Adrenal gland (tissue), 12 donors: Measurements from ENCODE around the gene CRELD2. TPM values are rescaled to one million over a fixed set of nuclear protein-coding genes. Genes with fewer than 3 reads are reported as not detected.

Source experiments
- DNase-seq, 7 donors: peaks; one replicate each; pipeline ENCODE4 v3.0.0-alpha.2; 2019 to 2020
- H3K27ac ChIP-seq, 5 donors: fragments of 200-600 bp; sonication (generic) in 4 of 5; 1 replicate in 3 of 5; 2 replicates in 2 of 5; pipeline versions ENCODE4 v1.5.1 to v1.8.0; 2016 to 2020; ENCODE audit warnings: mild to moderate bottlenecking in 1 of 5
- H3K27me3 ChIP-seq: fragments of 200-600 bp; 2 replicates; pipeline ENCODE4 v1.8.0; 2021
- H3K36me3 ChIP-seq, 2 donors: fragments of 200-600 bp; replicated peaks in 1 of 2; 1 replicate in 1 of 2; 2 replicates in 1 of 2; pipeline versions ENCODE4 v1.5.1 to v1.8.0; 2018 to 2022
- H3K4me1 ChIP-seq, 2 donors: fragments of 200-600 bp; replicated peaks in 1 of 2; 1 replicate in 1 of 2; 2 replicates in 1 of 2; pipeline versions ENCODE4 v1.5.1 to v1.8.0; 2018 to 2021
- H3K4me3 ChIP-seq, 4 donors: fragments of 200-600 bp; sonication (generic) in 3 of 4; one replicate each; pipeline ENCODE4 v1.5.1; 2016 to 2018
- H3K9me3 ChIP-seq, 3 donors: fragments of 200-600 bp; sonication (generic) in 1 of 3; replicated peaks in 1 of 3; 1 replicate in 2 of 3; 2 replicates in 1 of 3; pipeline versions ENCODE4 v1.5.1 to v1.8.0; 2016 to 2021
- POLR2A ChIP-seq, 2 donors: fragments of 450-650 bp; IDR thresholded peaks; one replicate each; pipeline ENCODE4 v1.6.1; 2017; ENCODE audit warnings: antibody characterized with exemption in 2 of 2, mild to moderate bottlenecking in 2 of 2, moderate library complexity in 1 of 2
- WGBS, 4 donors: extraction: QIAGEN DNeasy Blood & Tissue Kit in 2 of 4; methylation state at CpG; one replicate each; pipeline versions ENCODE4 v1.1.5 to v1.1.7; 2013 to 2017; 5-methylcytosine and 5-hydroxymethylcytosine counted together
- intact Hi-C, 2 donors: fragments of 100-400 bp; cut with DNase I; formaldehyde crosslinking; loops; one replicate each; pipeline versions ENCODE4 v1.14.1 to v1.15.0; 2022 to 2023
- polyA plus RNA-seq, 3 donors: library from polyadenylated mRNA; stranded (reverse); fragments of 200-250 nt in 2 of 3; fragments of 350-450 nt in 1 of 3; fragmentation: Illumina TruSeq in 1 of 3; extraction: RNeasy Lipid Tissue Mini Kit (QIAGEN cat#74804) in 1 of 3; gene quantifications; one replicate each; pipeline ENCODE4 v1.2.3, GENCODE V29; 2013 to 2014
- total RNA-seq, 9 donors: library from RNA; depleted of rRNA in 4 of 9; stranded (reverse); fragments of >200 nt in 4 of 9; fragments of 120-200 nt in 1 of 9; fragmentation: NEBNext Ultra II Directional in 1 of 9; extraction: Animal tissue kit (Norgen Biotek cat#: 25700) in 1 of 9; gene quantifications; one replicate each; pipeline versions ENCODE4 v1.1.0 to v1.2.4, GENCODE V29; 2013 to 2023
- TF ChIP-seq, protein P1 (sequence below), 6 experiments: fragments of 450-650 bp in 4 of 6; fragments of 200-600 bp in 2 of 6; sonication (generic) in 1 of 6; IDR thresholded peaks; 1 replicate in 5 of 6; 2 replicates in 1 of 6; pipeline versions ENCODE4 v1.5.1 to v1.8.0; 2016 to 2021; ENCODE audit warnings: antibody characterized with exemption in 6 of 6, mild to moderate bottlenecking in 2 of 6, moderate library complexity in 1 of 6
- donor health status: healthy with polysubstance abuse.
- donor health status: Bipolar disorder and iron deficiency.
- donor health status: DM: yes; HTN: yes; CAD: no.
- donor health status: DM: no; HTN: no; CAD: no.
- donor health status: DM: no; HTN: no; CAD: no.
- donor health status: DM: yes; HTN: yes; CAD: no.

CRELD2 gene
- total and polyA plus RNA-seq, 12 donors = 14.5 to 63.4 (median 36.2) TPM

DNA sequence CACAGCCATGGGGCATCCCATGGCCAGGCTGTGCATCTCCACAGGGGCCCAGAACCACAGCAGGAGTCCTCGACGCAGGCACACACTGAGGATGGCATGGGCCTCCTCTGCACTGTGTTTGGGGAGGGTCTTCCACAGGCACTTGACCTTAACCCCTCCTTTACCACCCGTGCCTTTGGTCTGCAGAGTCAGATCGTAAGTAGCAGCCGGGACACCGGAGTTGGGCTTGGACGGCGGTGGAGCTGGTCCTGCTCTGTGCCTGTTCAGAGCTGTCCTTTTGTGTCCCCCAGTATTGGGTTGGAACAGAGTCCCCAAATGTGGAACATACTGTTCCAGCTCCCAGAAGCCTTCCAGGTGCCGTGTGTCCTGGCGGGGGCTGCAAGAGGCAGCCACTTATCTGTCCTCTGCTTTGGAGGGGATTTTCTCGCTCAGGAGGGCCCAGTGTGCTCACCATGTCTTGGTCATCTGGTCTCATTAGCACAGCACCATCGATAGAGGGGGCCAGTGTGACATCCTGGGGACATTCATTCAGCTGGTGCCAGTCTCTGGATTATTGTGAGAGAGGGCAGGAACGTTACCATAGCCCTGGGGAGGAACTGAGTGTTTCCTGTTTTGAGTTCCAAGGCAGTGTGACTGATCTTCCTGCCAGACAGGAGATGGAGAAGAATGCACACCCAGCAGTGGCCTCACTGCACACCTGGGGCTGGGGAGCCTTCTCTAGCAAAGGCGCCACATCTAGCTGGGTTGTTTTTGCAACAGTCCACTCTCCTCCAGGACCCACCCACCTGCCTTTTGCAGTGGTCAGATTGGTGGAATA is 12.4 kb downstream of the CRELD2 start:
- peaks cover 0 to 5% of the 10 kb centered on the region in 2 donors for H3K36me3 ChIP-seq
- H3K4me1 ChIP-seq = peaks cover 18 to 32% of the 10 kb centered on the region in 2 donors
- peaks cover 6% of the 10 kb centered on the region for H3K27me3 ChIP-seq
- H3K4me3 ChIP-seq = no peak overlapping the region
- 36 to 63% (median 54%) methylated on average over 5 to 14 of the region's 14 CpGs for WGBS, 4 donors
- peak overlapping the region in 1 of 5 donors; percentile 43 for H3K27ac ChIP-seq
- peak; percentile 68 to 91 (median 82) for DNase-seq
- H3K9me3 ChIP-seq = no peaks in the 10 kb centered on the region
- intact Hi-C loops = loop anchor here (5.0 to 10.0 kb wide), 2 partner anchors 54 to 61 kb away; no protein-coding TSS in a partner anchor
- TF ChIP-seq, protein P1, sequence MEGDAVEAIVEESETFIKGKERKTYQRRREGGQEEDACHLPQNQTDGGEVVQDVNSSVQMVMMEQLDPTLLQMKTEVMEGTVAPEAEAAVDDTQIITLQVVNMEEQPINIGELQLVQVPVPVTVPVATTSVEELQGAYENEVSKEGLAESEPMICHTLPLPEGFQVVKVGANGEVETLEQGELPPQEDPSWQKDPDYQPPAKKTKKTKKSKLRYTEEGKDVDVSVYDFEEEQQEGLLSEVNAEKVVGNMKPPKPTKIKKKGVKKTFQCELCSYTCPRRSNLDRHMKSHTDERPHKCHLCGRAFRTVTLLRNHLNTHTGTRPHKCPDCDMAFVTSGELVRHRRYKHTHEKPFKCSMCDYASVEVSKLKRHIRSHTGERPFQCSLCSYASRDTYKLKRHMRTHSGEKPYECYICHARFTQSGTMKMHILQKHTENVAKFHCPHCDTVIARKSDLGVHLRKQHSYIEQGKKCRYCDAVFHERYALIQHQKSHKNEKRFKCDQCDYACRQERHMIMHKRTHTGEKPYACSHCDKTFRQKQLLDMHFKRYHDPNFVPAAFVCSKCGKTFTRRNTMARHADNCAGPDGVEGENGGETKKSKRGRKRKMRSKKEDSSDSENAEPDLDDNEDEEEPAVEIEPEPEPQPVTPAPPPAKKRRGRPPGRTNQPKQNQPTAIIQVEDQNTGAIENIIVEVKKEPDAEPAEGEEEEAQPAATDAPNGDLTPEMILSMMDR (IDR thresholded peaks at IDR 0.05) = peak; percentile 19 to 73 (median 60)
- no peak for TF ChIP-seq POLR2A (IDR thresholded peaks at IDR 0.05)

DNA sequence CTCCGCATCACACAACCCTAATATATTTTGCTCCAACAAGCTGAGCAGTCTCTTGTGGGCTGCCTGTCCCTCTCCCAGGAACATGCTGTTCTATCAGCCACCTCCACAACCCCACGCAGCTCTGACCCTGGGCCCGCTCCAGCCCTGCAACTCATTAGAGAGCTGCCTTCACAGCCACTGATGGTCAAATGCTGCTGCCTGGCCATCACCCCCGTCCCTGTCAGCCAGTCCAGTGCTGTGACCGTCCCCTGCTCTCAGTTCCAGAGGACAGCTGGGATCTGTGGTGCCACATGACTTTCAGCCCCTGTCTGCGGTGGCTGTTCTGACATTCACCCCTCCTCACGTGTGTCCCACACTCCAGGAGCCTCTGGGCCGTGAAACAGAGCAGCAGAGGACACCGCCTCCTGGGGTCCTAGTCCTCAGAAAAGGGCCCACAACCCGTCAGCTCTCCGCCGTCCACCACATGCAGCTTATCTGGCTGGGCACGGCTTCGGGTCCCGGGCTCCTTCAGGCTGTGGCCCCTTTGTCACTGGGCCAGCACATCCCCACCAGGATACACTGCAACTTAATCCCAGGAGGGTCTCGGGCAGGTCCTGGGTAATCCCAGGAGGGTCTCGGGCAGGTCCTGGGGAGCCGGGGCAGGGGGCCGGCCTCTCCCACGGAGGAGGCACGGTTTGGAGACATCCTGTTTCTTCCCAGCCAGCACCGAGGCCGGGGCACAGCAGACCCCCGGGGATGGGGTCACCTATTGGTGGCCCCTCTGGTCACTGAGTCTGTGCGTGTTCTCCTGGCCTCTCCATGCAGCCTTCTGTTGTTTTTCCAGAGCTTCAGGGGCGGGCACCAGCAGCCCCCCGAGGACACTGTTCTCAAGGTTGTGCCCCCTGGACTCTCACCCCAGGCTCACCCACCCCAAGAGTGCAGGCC is 15.1 kb downstream of the CRELD2 start:
- Histone ChIP-seq H3K36me3 (no peaks in the 10 kb centered on the region), H3K4me1 (peaks cover 22 to 48% of the 10 kb centered on the region in 2 donors), H3K27ac (peak overlapping the region; percentile 30 to 98 (median 85)), H3K27me3 (peaks cover 6% of the 10 kb centered on the region), H3K4me3 (no peak overlapping the region), H3K9me3 (no peaks in the 10 kb centered on the region)
- 38 to 72% (median 66%) methylated on average over 8 to 27 of the region's 27 CpGs for WGBS, 4 donors
- intact Hi-C loops = loop anchor here (5.0 to 10.0 kb wide), 2 partner anchors 51 to 59 kb away; no protein-coding TSS in a partner anchor
- peak in 6 of 7 donors; percentile 66 to 86 (median 76) for DNase-seq
- TF ChIP-seq, protein P1 (IDR thresholded peaks at IDR 0.05) = no peak
- peak; percentile 27 to 53 for TF ChIP-seq POLR2A (IDR thresholded peaks at IDR 0.05)

DNA sequence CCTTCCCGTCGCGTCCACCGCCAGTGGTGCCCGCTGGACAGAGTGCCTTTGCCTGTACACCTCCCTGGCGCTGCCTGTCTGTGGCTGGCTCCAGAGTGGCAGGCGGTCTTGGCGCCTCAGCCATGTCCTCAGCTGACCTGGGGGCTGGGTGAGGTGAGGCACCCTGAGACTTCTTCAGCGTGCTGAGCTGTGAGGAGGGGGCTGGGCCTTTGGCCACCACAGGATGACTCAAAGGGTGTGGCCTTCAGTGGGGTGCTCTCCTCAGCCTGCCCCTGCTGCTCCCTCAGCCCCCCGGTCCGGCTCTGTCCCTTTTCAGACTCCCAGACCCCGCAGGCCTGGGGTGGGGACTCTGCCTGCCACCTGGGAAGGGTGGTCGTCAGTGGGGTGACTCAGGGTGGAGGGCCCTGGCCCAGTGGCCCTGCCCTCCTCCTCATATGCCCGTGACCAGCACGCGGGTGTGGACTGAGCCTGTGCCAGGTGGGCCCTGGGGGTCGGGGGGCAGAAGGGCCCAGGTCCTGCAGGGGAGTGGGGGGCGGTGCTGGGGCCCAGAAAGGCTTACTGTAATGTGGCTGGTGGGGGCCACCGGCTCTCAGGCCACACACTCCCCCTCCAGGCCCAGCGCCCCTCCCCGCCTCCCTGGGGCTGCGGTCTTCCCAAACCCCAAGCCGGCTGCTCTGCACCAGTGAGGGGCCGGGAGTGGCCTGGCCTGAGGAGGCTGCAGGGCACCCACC is 15.9 kb downstream of the CRELD2 start:
- no peaks in the 10 kb centered on the region for H3K36me3 ChIP-seq
- intact Hi-C loops = loop anchor here (5.0 to 10.0 kb wide), 2 partner anchors 50 to 58 kb away; no protein-coding TSS in a partner anchor
- H3K4me1 ChIP-seq = peaks cover 22 to 48% of the 10 kb centered on the region in 2 donors
- WGBS, 4 donors = 52 to 68% (median 62%) methylated on average over 3 to 24 of the region's 24 CpGs
- TF ChIP-seq, protein P1 (IDR thresholded peaks at IDR 0.05) = no peak
- no peak for TF ChIP-seq POLR2A (IDR thresholded peaks at IDR 0.05)
- no peaks in the 10 kb centered on the region for H3K9me3 ChIP-seq
- peak in 6 of 7 donors; percentile 75 to 86 (median 82) for DNase-seq
- H3K4me3 ChIP-seq = peak overlapping the region in 1 of 4 donors; percentile 59
- peak overlapping the region; percentile 30 to 98 (median 85) for H3K27ac ChIP-seq
- H3K27me3 ChIP-seq = no peaks in the 10 kb centered on the region
